HepG2 (cell line): Measurements from ENCODE around the gene RGS19. TPM values are rescaled to one million over a fixed set of nuclear protein-coding genes. Genes with fewer than 3 reads are reported as not detected.

ENCODE experiments used
- ATF5 ChIP-seq: sonication (generic); formaldehyde crosslinking; IDR thresholded peaks from 2 replicates; pipeline ENCODE4 v1.4.0; 2020; ENCODE audit warnings: mild to moderate bottlenecking, low read depth, missing genetic modification reagents
- BCL6 ChIP-seq: IDR thresholded peaks from 2 replicates; pipeline ENCODE4 v1.6.1; 2016; ENCODE audit warnings: missing genetic modification reagents, missing compliant biosample characterization
- CHCHD3 ChIP-seq: sonication (generic); formaldehyde crosslinking; IDR thresholded peaks from 2 replicates; pipeline ENCODE4 v1.8.0; 2022; ENCODE audit warnings: mild to moderate bottlenecking, missing genetic modification reagents, moderate library complexity
- HNRNPLL ChIP-seq: fragments of 200-400 bp; formaldehyde crosslinking; IDR thresholded peaks from 2 replicates; pipeline ENCODE4 v1.6.1; 2017; ENCODE audit warnings: mild to moderate bottlenecking, low read depth, low read length; ENCODE audit not compliant: poor library complexity, severe bottlenecking
- LCORL ChIP-seq, 2 experiments: fragments of 450-650 bp in 1 of 2; sonication (generic) in 1 of 2; formaldehyde crosslinking in 1 of 2; IDR thresholded peaks; 2 replicates each; pipeline versions ENCODE4 v1.5.0 to v1.6.1; 2017 to 2020; ENCODE audit warnings: antibody characterized with exemption in 1 of 2, missing genetic modification reagents in 1 of 2
- MTF2 ChIP-seq: sonication (generic); formaldehyde crosslinking; IDR thresholded peaks from 2 replicates; pipeline ENCODE4 v1.5.0; 2020; ENCODE audit warnings: missing genetic modification reagents, borderline replicate concordance
- NFE2 ChIP-seq: sonication (generic); formaldehyde crosslinking; IDR thresholded peaks from 2 replicates; pipeline ENCODE4 v1.4.0; 2020; ENCODE audit warnings: missing genetic modification reagents
- NFRKB ChIP-seq: fragments of 450-650 bp; IDR thresholded peaks from 2 replicates; pipeline ENCODE4 v1.6.1; 2017
- NR0B2 ChIP-seq: sonication (generic); formaldehyde crosslinking; IDR thresholded peaks from 2 replicates; pipeline ENCODE4 v1.4.0; 2020; ENCODE audit warnings: mild to moderate bottlenecking, missing genetic modification reagents
- RBFOX2 ChIP-seq: fragments of 200-400 bp; formaldehyde crosslinking; IDR thresholded peaks from 2 replicates; pipeline ENCODE4 v1.6.1; 2017; ENCODE audit warnings: low read depth, mild to moderate bottlenecking, low read length
- ZBTB38 ChIP-seq: sonication (generic); formaldehyde crosslinking; IDR thresholded peaks from 2 replicates; pipeline ENCODE4 v1.5.1; 2020; ENCODE audit warnings: mild to moderate bottlenecking, missing genetic modification reagents
- ZKSCAN8 ChIP-seq: IDR thresholded peaks from 2 replicates; pipeline ENCODE4 v1.6.1; 2016; ENCODE audit warnings: borderline replicate concordance, missing genetic modification reagents, missing compliant biosample characterization
- ZNF12 ChIP-seq: sonication (generic); formaldehyde crosslinking; IDR thresholded peaks from 2 replicates; pipeline ENCODE4 v1.5.0; 2020; ENCODE audit warnings: missing genetic modification reagents
- ZNF501 ChIP-seq: sonication (generic); formaldehyde crosslinking; IDR thresholded peaks from 2 replicates; pipeline ENCODE4 v1.5.1; 2020; ENCODE audit warnings: mild to moderate bottlenecking, moderate library complexity, missing genetic modification reagents
- ZNF614 ChIP-seq: IDR thresholded peaks from 2 replicates; pipeline ENCODE4 v1.6.1; 2018; ENCODE audit warnings: missing biosample characterization, missing genetic modification reagents, inconsistent platforms, borderline replicate concordance
- polyA plus RNA-seq, 8 experiments: library from polyadenylated mRNA; depleted of rRNA in 3 of 8; stranded (reverse) in 7 of 8; unstranded in 1 of 8; fragments of >200 nt; fragmentation: Illumina TruSeq in 4 of 8; extraction: Trizol in 4 of 8; gene quantifications; 2 replicates each; pipeline versions ENCODE4 v1.2.1 to v1.2.3, GENCODE V29; 2011 to 2016; ENCODE audit warnings: low read depth in 4 of 8, missing spikeins in 1 of 8, mixed read lengths in 1 of 8; ENCODE audit not compliant: insufficient read depth in 1 of 8
- total RNA-seq, 5 experiments: library from RNA; depleted of rRNA; stranded (reverse); fragments of >200 nt; fragmentation: Illumina TruSeq; extraction: Trizol; gene quantifications; 2 replicates each; pipeline ENCODE4 v1.2.3, GENCODE V29; 2016; ENCODE audit warnings: low read depth in 1 of 5
- TF ChIP-seq, protein P1 (sequence below): sonication (generic); formaldehyde crosslinking; IDR thresholded peaks from 2 replicates; pipeline ENCODE4 v1.9.0; 2022; ENCODE audit warnings: missing genetic modification reagents, mild to moderate bottlenecking, borderline replicate concordance
- TF ChIP-seq, protein P2 (sequence below): IDR thresholded peaks from 2 replicates; pipeline ENCODE4 v1.6.1; 2012; ENCODE audit warnings: low read length, improper control_type of control experiment

Gene RGS19
- total and polyA plus RNA-seq, 2 of the 13 experiments (the other 11 are each of a cell fraction or from before 2014, with no cell fraction given) = 10.7 to 11.9 TPM

DNA sequence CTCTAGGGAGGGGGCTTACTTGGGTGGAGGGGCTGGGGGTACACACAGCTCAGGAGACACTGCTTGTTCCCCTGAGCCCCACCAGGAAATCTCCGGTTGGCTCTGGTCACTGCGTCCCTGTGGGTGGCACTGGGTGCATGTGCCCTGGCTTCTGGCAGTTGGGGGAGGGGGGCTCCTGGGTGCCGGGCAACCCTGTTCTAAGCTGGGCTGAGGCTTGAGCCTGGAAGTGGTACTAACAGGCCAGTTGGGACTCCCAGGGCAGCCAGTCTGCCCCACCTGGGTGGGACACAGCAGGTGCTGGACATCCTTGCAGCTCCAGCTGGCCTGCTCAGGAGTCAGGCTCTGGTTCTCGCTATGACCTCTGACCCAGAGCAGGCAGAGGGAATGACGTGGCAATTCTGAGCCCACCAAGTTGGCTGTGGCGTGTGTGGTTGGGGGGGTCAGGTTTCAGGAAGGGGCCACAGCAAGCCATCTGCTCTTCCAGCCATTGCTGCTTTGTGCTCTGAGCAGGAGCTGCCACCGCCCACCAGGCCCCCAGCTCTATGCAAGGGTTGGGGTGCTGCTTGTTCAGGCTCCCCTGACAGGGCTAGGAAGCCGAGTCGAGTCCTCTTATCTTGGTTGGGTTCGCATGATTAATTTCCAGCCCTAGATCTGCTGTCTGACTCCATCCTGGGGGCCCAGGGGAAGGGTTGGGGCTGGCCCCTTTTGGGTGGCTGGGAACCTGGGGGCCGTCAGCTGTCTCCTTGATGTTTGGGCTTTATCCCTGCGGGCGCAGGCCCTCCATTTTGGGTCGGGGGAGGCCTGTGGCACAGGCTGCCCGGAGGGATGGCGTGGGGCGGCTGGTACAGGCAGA lies 42.7 kb downstream of the RGS19 start (continued):
- TF ChIP-seq, protein P1, sequence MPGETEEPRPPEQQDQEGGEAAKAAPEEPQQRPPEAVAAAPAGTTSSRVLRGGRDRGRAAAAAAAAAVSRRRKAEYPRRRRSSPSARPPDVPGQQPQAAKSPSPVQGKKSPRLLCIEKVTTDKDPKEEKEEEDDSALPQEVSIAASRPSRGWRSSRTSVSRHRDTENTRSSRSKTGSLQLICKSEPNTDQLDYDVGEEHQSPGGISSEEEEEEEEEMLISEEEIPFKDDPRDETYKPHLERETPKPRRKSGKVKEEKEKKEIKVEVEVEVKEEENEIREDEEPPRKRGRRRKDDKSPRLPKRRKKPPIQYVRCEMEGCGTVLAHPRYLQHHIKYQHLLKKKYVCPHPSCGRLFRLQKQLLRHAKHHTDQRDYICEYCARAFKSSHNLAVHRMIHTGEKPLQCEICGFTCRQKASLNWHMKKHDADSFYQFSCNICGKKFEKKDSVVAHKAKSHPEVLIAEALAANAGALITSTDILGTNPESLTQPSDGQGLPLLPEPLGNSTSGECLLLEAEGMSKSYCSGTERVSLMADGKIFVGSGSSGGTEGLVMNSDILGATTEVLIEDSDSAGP (CRISPR knock-in tag) = peak; percentile 84; the same call in 1 of the 2 replicates
- peak; percentile 22; the same call in 1 of the 2 replicates for TF ChIP-seq ATF5 (CRISPR knock-in tag)
- TF ChIP-seq ZBTB38 (CRISPR knock-in tag) = no peak; the same call in 1 of the 2 replicates
- no peak for TF ChIP-seq ZKSCAN8 (CRISPR knock-in tag)
- TF ChIP-seq CHCHD3 (CRISPR knock-in tag) = peak; percentile 11; the same call in 1 of the 2 replicates
- TF ChIP-seq MTF2 = peak; percentile 45; the same call in 1 of the 2 replicates
- no peak for TF ChIP-seq ZNF501
- TF ChIP-seq NFRKB = no peak
- peak; percentile 65 for TF ChIP-seq RBFOX2
- no peak; the same call in 1 of the 2 replicates for TF ChIP-seq ZNF614
- peak; percentile 82 for TF ChIP-seq NR0B2 (CRISPR knock-in tag)
- TF ChIP-seq, protein P2, sequence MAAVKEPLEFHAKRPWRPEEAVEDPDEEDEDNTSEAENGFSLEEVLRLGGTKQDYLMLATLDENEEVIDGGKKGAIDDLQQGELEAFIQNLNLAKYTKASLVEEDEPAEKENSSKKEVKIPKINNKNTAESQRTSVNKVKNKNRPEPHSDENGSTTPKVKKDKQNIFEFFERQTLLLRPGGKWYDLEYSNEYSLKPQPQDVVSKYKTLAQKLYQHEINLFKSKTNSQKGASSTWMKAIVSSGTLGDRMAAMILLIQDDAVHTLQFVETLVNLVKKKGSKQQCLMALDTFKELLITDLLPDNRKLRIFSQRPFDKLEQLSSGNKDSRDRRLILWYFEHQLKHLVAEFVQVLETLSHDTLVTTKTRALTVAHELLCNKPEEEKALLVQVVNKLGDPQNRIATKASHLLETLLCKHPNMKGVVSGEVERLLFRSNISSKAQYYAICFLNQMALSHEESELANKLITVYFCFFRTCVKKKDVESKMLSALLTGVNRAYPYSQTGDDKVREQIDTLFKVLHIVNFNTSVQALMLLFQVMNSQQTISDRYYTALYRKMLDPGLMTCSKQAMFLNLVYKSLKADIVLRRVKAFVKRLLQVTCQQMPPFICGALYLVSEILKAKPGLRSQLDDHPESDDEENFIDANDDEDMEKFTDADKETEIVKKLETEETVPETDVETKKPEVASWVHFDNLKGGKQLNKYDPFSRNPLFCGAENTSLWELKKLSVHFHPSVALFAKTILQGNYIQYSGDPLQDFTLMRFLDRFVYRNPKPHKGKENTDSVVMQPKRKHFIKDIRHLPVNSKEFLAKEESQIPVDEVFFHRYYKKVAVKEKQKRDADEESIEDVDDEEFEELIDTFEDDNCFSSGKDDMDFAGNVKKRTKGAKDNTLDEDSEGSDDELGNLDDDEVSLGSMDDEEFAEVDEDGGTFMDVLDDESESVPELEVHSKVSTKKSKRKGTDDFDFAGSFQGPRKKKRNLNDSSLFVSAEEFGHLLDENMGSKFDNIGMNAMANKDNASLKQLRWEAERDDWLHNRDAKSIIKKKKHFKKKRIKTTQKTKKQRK = no peak
- peak; percentile 92 for TF ChIP-seq NFE2 (CRISPR knock-in tag)
- no peak for TF ChIP-seq BCL6
- peak; percentile 26 for TF ChIP-seq HNRNPLL
- TF ChIP-seq ZNF12 (CRISPR knock-in tag) = peak; percentile 84
- no peak for TF ChIP-seq LCORL (IDR thresholded peaks at IDR 0.05)
- 0 out of 2 replicates have a peak, but pooled peaks have one; percentile 35 for TF ChIP-seq LCORL (CRISPR knock-in tag; IDR thresholded peaks at IDR 0.05)
